PC-3 (cell line): ENCODE data around the gene MACIR.

ENCODE experiments used
- EZH2phosphoT487 ChIP-seq: fragments of 300-600 bp; sonication (generic); IDR thresholded peaks from 2 replicates; pipeline ENCODE4 v1.6.1; 2018; ENCODE audit warnings: mild to moderate bottlenecking, antibody characterized with exemption, low read length, borderline replicate concordance
- TF ChIP-seq, protein P1 (sequence below): fragments of 300-600 bp; sonication (generic); conservative IDR thresholded peaks from 2 replicates; pipeline ENCODE4 v1.5.1; 2017; ENCODE audit warnings: antibody characterized with exemption, low read depth, mild to moderate bottlenecking, low read length

DNA sequence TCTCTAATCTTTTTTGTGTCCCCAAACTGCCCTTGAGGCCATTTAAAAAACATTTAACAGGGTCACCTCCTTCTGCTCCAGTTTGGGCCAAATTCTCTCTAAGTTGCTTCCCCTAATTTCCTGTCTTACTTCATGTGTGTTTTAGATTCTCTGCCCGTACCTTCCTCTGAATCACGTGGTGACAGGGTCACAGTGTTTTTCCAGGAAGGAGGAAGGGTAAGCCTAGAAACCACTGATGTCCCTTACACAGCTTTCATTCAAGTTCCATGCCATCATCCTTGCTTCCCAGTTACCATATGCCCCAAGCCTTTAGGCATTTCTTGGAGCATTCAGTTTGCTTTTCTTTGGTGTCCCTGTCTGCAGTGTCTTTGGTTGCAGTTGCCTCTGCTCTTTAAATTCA is 42.4 kb upstream of the MACIR start:
- TF ChIP-seq, protein P1, sequence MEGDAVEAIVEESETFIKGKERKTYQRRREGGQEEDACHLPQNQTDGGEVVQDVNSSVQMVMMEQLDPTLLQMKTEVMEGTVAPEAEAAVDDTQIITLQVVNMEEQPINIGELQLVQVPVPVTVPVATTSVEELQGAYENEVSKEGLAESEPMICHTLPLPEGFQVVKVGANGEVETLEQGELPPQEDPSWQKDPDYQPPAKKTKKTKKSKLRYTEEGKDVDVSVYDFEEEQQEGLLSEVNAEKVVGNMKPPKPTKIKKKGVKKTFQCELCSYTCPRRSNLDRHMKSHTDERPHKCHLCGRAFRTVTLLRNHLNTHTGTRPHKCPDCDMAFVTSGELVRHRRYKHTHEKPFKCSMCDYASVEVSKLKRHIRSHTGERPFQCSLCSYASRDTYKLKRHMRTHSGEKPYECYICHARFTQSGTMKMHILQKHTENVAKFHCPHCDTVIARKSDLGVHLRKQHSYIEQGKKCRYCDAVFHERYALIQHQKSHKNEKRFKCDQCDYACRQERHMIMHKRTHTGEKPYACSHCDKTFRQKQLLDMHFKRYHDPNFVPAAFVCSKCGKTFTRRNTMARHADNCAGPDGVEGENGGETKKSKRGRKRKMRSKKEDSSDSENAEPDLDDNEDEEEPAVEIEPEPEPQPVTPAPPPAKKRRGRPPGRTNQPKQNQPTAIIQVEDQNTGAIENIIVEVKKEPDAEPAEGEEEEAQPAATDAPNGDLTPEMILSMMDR, result no peak
- no peak for TF ChIP-seq EZH2phosphoT487
